H1 (cell line): ENCODE results near the gene CIAO2A. TPM values are rescaled to one million over a fixed set of nuclear protein-coding genes. Genes with fewer than 3 reads are reported as not detected.

Source experiments
- GTF2F1 ChIP-seq: IDR thresholded peaks from 2 replicates; pipeline ENCODE4 v1.6.1; 2012; ENCODE audit warnings: low read depth, low read length, improper control_type of control experiment, borderline replicate concordance
- KDM4A ChIP-seq: IDR thresholded peaks from one replicate; pipeline ENCODE4 v1.7.1; 2012; ENCODE audit warnings: low read depth, mild to moderate bottlenecking, moderate library complexity, low read length, inconsistent platforms; ENCODE audit not compliant: severe bottlenecking
- NRF1 ChIP-seq: IDR thresholded peaks from 2 replicates; pipeline ENCODE4 v1.6.1; 2011; ENCODE audit warnings: mild to moderate bottlenecking, low read depth, low read length, improper control_type of control experiment
- polyA plus RNA-seq, 7 experiments: library from polyadenylated mRNA; depleted of rRNA in 3 of 7; stranded (reverse) in 5 of 7; unstranded in 2 of 7; fragments of >200 nt in 5 of 7; fragments of 200-250 nt in 2 of 7; gene quantifications; 1 replicate in 5 of 7; 2 replicates in 1 of 7; 4 replicates in 1 of 7; pipeline versions ENCODE4 v1.2.1 to v1.2.3, GENCODE V29; 2011 to 2013; ENCODE audit warnings: missing spikeins in 2 of 7, mixed read lengths in 2 of 7
- total RNA-seq: library from RNA; stranded (reverse); fragmentation: NEBNext Ultra II Directional; extraction: Animal tissue kit (Norgen Biotek cat#: 25700); gene quantifications from 2 replicates; pipeline ENCODE4 v1.2.1, GENCODE V29; 2021

CIAO2A gene
- total and polyA plus RNA-seq, 2 of the 8 experiments (the other 6 are each of a cell fraction or from before 2014, with no cell fraction given): 76.4 to 86.5 TPM

DNA sequence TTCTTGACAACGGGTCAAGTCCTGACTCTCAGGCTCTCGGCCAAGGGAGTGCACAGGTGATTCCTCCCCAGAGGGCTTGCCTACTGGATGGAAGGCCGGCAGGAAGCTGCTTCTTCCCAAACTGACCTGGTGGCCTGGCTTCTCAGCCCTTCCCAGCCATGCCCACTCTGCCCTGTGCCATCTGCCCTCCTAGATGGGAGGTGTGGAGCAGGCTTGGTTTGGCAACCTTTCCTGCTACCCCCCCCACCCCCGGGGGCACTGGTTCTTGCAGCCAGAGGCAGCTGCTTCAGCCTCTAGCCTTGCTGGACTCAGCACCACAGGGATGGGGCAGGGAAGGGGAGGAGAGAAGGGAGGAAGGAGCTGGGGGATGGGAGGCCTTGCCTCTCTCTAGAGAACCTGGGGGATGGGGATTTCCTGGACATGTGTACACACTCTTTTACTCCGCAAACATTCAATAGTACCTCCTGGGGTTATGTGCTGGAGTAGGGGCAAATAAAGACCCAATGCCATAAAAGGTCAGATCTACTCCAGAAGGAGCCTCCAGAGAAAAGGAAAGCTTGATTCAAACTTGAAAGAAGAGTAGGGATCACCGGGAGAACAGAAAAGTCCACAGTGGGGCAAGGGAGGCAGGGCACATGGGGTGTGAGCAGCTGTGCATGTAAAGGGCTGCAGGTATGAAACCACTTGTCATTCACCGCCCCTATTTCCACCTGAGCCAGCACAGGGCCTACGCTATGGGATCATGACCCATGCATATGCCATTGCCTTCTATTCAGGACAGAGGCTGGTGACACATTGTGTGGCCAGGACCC is 43.2 kb downstream of the CIAO2A start (continued):
- no peak for TF ChIP-seq GTF2F1
- TF ChIP-seq KDM4A: no peak
- no peak for TF ChIP-seq NRF1
